Anterior cingulate cortex (tissue), 58 donors: ENCODE results near the gene GALNT18.
A peak's percentile ranks its signal among the peaks of the same experiment; 100 is the strongest.

ENCODE experiments used
- DNase-seq, 58 donors: peaks; one replicate each; lab custom pipeline; 2025; lab: John Stamatoyannopoulos, UW

GALNT18 gene

GRCh38 chr11:11505190-11505589 lies 116.6 kb downstream of the GALNT18 start:
- DNase-seq: no peak

- DNase-seq: no peak
Observed at GRCh38 chr11:11504071-11504470, 117.7 kb downstream of the GALNT18 start.

- DNase-seq: peak in 1 of 58 donors; percentile 22
Observed at GRCh38 chr11:11502263-11502861, 119.4 kb downstream of the GALNT18 start.

GRCh38 chr11:11501546-11502262 lies 120.1 kb downstream of the GALNT18 start:
- peak in 3 of 58 donors; percentile 10 to 18 (median 15) for DNase-seq

GRCh38 chr11:11500744-11501487 lies 120.9 kb downstream of the GALNT18 start:
- no peak for DNase-seq

GRCh38 chr11:11499300-11499699 lies 122.5 kb downstream of the GALNT18 start:
- DNase-seq: no peak

GRCh38 chr11:11498195-11498594 lies 123.6 kb downstream of the GALNT18 start:
- DNase-seq: peak in 19 of 58 donors; percentile 6 to 70 (median 26)

GRCh38 chr11:11496879-11497278 lies 124.9 kb downstream of the GALNT18 start:
- no peak for DNase-seq

- no peak for DNase-seq
Observed at GRCh38 chr11:11494348-11494747, 127.5 kb downstream of the GALNT18 start.

- no peak for DNase-seq
Observed at GRCh38 chr11:11493698-11494097, 128.1 kb downstream of the GALNT18 start.

GRCh38 chr11:11491589-11491988 lies 130.2 kb downstream of the GALNT18 start:
- no peak for DNase-seq

- DNase-seq: no peak
Observed at GRCh38 chr11:11491014-11491413, 130.8 kb downstream of the GALNT18 start.

- no peak for DNase-seq
Observed at GRCh38 chr11:11486423-11486822, 135.4 kb downstream of the GALNT18 start.

GRCh38 chr11:11486002-11486401 lies 135.8 kb downstream of the GALNT18 start:
- DNase-seq: no peak

- DNase-seq: peak in 1 of 58 donors; percentile 5
Observed at GRCh38 chr11:11483627-11484026, 138.2 kb downstream of the GALNT18 start.

GRCh38 chr11:11482730-11483129 lies 139.1 kb downstream of the GALNT18 start:
- DNase-seq: no peak

- DNase-seq: no peak
Observed at GRCh38 chr11:11481371-11481770, 140.4 kb downstream of the GALNT18 start.

- no peak for DNase-seq
Observed at GRCh38 chr11:11480971-11481370, 140.8 kb downstream of the GALNT18 start.

- DNase-seq: no peak
Observed at GRCh38 chr11:11478687-11479086, 143.1 kb downstream of the GALNT18 start.

GRCh38 chr11:11477695-11478420 lies 143.9 kb downstream of the GALNT18 start:
- DNase-seq: no peak
